Endothelial cell of umbilical vein (primary cell): ENCODE measurements around the gene CHPF2. TPM values are rescaled to one million over a fixed set of nuclear protein-coding genes. Genes with fewer than 3 reads are reported as not detected.

ENCODE experiments used
- BruUV-seq: library from RNA; stranded (reverse); fragments of 400-500 nt; replicated peaks from 2 replicates; lab custom pipeline; 2021; lab: Mats Ljungman, UMichigan
- CTCF ChIA-PET: fragments of 300-600, 350-600 bp; sonication (Branson Sonifier 250); formaldehyde crosslinking; loops from one replicate; lab custom pipeline; 2021; ENCODE audit warnings: antibody characterized with exemption, inconsistent platforms; lab: Charles Lee
- POLR2A ChIA-PET: fragments of 300-600, 350-600 bp; sonication (Branson Sonifier 250); formaldehyde crosslinking; loops from one replicate; lab custom pipeline; 2021; ENCODE audit warnings: antibody characterized with exemption, inconsistent platforms; lab: Charles Lee
- DNase-seq: peaks from one replicate; pipeline ENCODE4 v3.0.0-alpha.2; 2011; ENCODE audit warnings: low read depth, low spot score
- FAIRE-seq: peaks from 2 replicates; lab custom pipeline; 2011; peaks lifted over from hg19 to GRCh38; lab: Jason Lieb, UNC
- H2AFZ ChIP-seq: 2 replicates; pipeline ENCODE4 v1.6.0; 2012; ENCODE audit warnings: low read depth, low read length, control low read depth, inconsistent platforms
- H3K27ac ChIP-seq: 2 replicates; pipeline ENCODE4 v1.5.1; 2011; ENCODE audit warnings: low read depth, mild to moderate bottlenecking, control low read depth, low read length, moderate library complexity; ENCODE audit not compliant: insufficient read depth
- H3K27me3 ChIP-seq, 2 experiments: 2 replicates each; pipeline versions ENCODE4 v1.6.0 to v1.6.1; 2011; ENCODE audit warnings: low read length in 2 of 2, mixed read lengths in 1 of 2; ENCODE audit not compliant: control insufficient read depth in 2 of 2, insufficient read depth in 2 of 2
- H3K36me3 ChIP-seq, 2 experiments: 2 replicates in 1 of 2; 3 replicates in 1 of 2; pipeline ENCODE4 v1.5.1; 2011; ENCODE audit warnings: low read length in 2 of 2, mild to moderate bottlenecking in 1 of 2, moderate library complexity in 1 of 2; ENCODE audit not compliant: control insufficient read depth in 2 of 2, insufficient read depth in 2 of 2; ENCODE audit errors: extremely low read depth in 1 of 2
- H3K4me1 ChIP-seq: 3 replicates; pipeline ENCODE4 v1.5.1; 2011; ENCODE audit warnings: mild to moderate bottlenecking, low read length; ENCODE audit not compliant: control insufficient read depth, insufficient read depth; ENCODE audit errors: extremely low read depth
- H3K4me2 ChIP-seq: 2 replicates; pipeline ENCODE4 v1.6.1; 2011; ENCODE audit warnings: low read length, control low read depth, mixed read lengths; ENCODE audit not compliant: insufficient read depth
- H3K4me3 ChIP-seq, 3 experiments: fragments of 200-600 bp in 1 of 3; sonication (generic), shearing (Covaris generic) in 1 of 3; replicated peaks in 1 of 3; 2 replicates each; pipeline ENCODE4 v1.5.1; 2011 to 2016; ENCODE audit warnings: control low read depth in 3 of 3, low read length in 3 of 3, mild to moderate bottlenecking in 2 of 3, inconsistent platforms in 1 of 3, low read depth in 1 of 3, moderate library complexity in 1 of 3; ENCODE audit not compliant: insufficient read depth in 1 of 3
- H3K79me2 ChIP-seq: 2 replicates; pipeline ENCODE4 v1.6.0; 2012; ENCODE audit warnings: low read length, inconsistent platforms; ENCODE audit not compliant: control insufficient read depth, insufficient read depth
- H3K9ac ChIP-seq: replicated peaks from 2 replicates; pipeline ENCODE3; 2011; ENCODE audit warnings: low read length, control low read depth; ENCODE audit not compliant: insufficient read depth; ENCODE audit errors: extremely low read depth
- H3K9me1 ChIP-seq: replicated peaks from 3 replicates; pipeline ENCODE4 v1.6.0; 2011; ENCODE audit warnings: mild to moderate bottlenecking, low read length; ENCODE audit not compliant: control insufficient read depth, insufficient read depth; ENCODE audit errors: extremely low read depth
- H3K9me3 ChIP-seq: replicated peaks from 2 replicates; pipeline ENCODE4 v1.5.1; 2012; ENCODE audit warnings: low read length, inconsistent platforms; ENCODE audit not compliant: control insufficient read depth, insufficient read depth
- H4K20me1 ChIP-seq: replicated peaks from 2 replicates; pipeline ENCODE3; 2011; ENCODE audit warnings: mild to moderate bottlenecking, low read length; ENCODE audit not compliant: control insufficient read depth, insufficient read depth; ENCODE audit errors: extremely low read depth
- EZH2 ChIP-seq: IDR thresholded peaks from 2 replicates; pipeline ENCODE4 v1.6.1; 2012; ENCODE audit warnings: borderline replicate concordance, low read depth, mild to moderate bottlenecking, moderate library complexity, low read length, inconsistent platforms; ENCODE audit not compliant: severe bottlenecking
- FOS ChIP-seq: IDR thresholded peaks from 2 replicates; pipeline ENCODE4 v1.6.1; 2011; ENCODE audit warnings: mild to moderate bottlenecking, low read length, moderate library complexity, borderline replicate concordance; ENCODE audit not compliant: insufficient read depth
- MYC ChIP-seq: IDR thresholded peaks from one replicate; pipeline ENCODE4 v1.6.1; 2011; ENCODE audit warnings: mild to moderate bottlenecking, low read depth, low read length
- POLR2AphosphoS5 ChIP-seq: IDR thresholded peaks from 2 replicates; pipeline ENCODE4 v1.6.1; 2012; ENCODE audit warnings: low read depth, mild to moderate bottlenecking, control low read depth, low read length, moderate library complexity; ENCODE audit not compliant: insufficient read depth
- dilution Hi-C: fragments of 300-500 bp; cut with MboI; formaldehyde crosslinking; loops from one replicate; pipeline ENCODE4 v1.15.0; 2019; ENCODE audit warnings: low sequenced_read_pairs; ENCODE audit not compliant: extremely low pct_ligation_motif_present
- intact Hi-C: fragments of 100-400 bp; cut with micrococcal nuclease; formaldehyde crosslinking; loops from one replicate; pipeline ENCODE4 v1.10.0; 2022
- polyA plus RNA-seq, 4 experiments: library from polyadenylated mRNA; depleted of rRNA in 3 of 4; stranded (reverse) in 3 of 4; unstranded in 1 of 4; fragments of >200 nt; gene quantifications; 2 replicates each; pipeline versions ENCODE4 v1.2.1 to v1.2.3, GENCODE V29; 2011 to 2012; ENCODE audit warnings: missing spikeins in 1 of 4
- total RNA-seq: library from RNA; stranded (reverse); gene quantifications from 2 replicates; pipeline ENCODE4 v1.2.3, GENCODE V29; 2021
- TF ChIP-seq, protein P1 (sequence below), 2 donors: IDR thresholded peaks; 1 replicate in 1 of 2; 2 replicates in 1 of 2; pipeline ENCODE4 v1.5.1; 2011; ENCODE audit warnings: low read length in 2 of 2, mild to moderate bottlenecking in 2 of 2, moderate library complexity in 2 of 2, control low read depth in 1 of 2, inconsistent platforms in 1 of 2, low read depth in 1 of 2; ENCODE audit not compliant: insufficient read depth in 1 of 2; ENCODE audit errors: extremely low read depth in 1 of 2
- TF ChIP-seq, protein P2 (sequence below): IDR thresholded peaks from 2 replicates; pipeline ENCODE4 v1.6.1; 2011; ENCODE audit not compliant: insufficient read depth, insufficient read length

Gene CHPF2
- total and polyA plus RNA-seq, 2 donors (not counting 3 experiments of a cell fraction or from before 2014, with no cell fraction given), result 72.8 to 75.0 TPM

DNA sequence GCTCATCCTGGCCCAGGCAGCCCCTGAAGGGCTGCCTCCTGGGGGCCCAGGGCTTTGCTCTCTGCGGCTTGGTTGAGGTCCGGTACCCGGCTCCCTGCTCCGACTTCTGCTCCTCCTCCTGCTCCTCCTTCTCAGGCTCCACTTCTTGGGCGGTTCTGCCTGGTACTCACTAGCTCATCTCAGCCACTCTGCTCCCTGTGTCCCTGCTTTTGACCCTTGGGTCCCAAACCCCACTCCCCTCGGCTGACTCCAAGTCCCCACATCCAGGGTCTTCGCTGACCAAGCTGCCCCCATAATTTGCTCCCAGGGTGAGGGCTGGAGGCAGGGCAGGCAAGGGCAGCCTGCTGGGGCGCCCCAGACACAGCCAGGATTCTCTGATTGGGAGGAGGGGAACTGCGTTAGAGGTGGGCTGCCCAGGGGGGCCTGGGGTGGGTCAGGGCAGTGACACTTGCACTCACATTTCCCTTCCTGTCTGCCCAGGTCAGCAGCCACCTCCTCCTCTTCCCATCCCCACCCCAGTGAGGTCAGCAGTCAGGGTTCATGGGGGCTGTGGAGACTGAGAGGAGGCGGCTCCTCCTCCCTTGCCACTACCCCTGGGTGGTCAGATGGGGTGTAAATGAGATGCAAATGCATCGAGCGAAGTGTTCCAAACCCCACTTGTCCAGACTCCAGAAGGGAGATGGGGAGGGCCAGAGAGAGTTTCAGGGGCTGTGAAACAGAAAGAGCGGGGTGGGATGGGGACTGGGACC lies 14.0 kb downstream of the CHPF2 start:
- Histone ChIP-seq H3K9me3 (no peaks in the 10 kb centered on the region), H3K4me3 (no peak overlapping the region), H3K9me1 (no peaks in the 10 kb centered on the region), H2AFZ (no peak overlapping the region), H3K27me3 (peaks cover 0 to 6% of the 10 kb centered on the region in 2 experiments), H3K4me2 (no peak overlapping the region), H3K27ac (no peak overlapping the region), H3K4me1 (peaks cover 15% of the 10 kb centered on the region), H3K9ac (no peak overlapping the region), H4K20me1 (no peaks in the 10 kb centered on the region), H3K79me2 (no peaks in the 10 kb centered on the region), H3K36me3 (no peaks in the 10 kb centered on the region)
- ChIA-PET CTCF (interaction anchor here (0.8 to 1.4 kb wide), 5 partner anchors 10 to 56 kb away, joined by 3 to 13 read pairs (median 4); partner anchors contain the start of gene ABCF2), POLR2A (no interaction called here)
- TF ChIP-seq, protein P1, sequence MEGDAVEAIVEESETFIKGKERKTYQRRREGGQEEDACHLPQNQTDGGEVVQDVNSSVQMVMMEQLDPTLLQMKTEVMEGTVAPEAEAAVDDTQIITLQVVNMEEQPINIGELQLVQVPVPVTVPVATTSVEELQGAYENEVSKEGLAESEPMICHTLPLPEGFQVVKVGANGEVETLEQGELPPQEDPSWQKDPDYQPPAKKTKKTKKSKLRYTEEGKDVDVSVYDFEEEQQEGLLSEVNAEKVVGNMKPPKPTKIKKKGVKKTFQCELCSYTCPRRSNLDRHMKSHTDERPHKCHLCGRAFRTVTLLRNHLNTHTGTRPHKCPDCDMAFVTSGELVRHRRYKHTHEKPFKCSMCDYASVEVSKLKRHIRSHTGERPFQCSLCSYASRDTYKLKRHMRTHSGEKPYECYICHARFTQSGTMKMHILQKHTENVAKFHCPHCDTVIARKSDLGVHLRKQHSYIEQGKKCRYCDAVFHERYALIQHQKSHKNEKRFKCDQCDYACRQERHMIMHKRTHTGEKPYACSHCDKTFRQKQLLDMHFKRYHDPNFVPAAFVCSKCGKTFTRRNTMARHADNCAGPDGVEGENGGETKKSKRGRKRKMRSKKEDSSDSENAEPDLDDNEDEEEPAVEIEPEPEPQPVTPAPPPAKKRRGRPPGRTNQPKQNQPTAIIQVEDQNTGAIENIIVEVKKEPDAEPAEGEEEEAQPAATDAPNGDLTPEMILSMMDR (IDR thresholded peaks at IDR 0.05; ENCODE audit: extremely low read depth in 1 of 2, insufficient read depth in 1 of 2, low read depth in 1 of 2, low read length in 2 of 2), result no peak
- TF ChIP-seq FOS, result no peak
- no peak for TF ChIP-seq POLR2AphosphoS5
- TF ChIP-seq, protein P2, sequence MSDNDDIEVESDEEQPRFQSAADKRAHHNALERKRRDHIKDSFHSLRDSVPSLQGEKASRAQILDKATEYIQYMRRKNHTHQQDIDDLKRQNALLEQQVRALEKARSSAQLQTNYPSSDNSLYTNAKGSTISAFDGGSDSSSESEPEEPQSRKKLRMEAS, result no peak
- no peak for TF ChIP-seq EZH2
- no peak for TF ChIP-seq MYC
- no peak for DNase-seq
- FAIRE-seq, result no peak
- dilution Hi-C loops (no loop called here), intact Hi-C loops (no loop called here)
- no TSS peak for BruUV-seq
